Retina (tissue), 1 donor: ENCODE data around the gene TET1.
"Not testable (repeated sequence)": the region's sequence is repeated elsewhere in the genome, so short reads cannot be mapped to it uniquely, and the experiment has no call there.

Source experiments
- DNase-seq: peaks from one replicate; pipeline ENCODE4 v3.0.0-alpha.2; 2016

Gene TET1

DNA sequence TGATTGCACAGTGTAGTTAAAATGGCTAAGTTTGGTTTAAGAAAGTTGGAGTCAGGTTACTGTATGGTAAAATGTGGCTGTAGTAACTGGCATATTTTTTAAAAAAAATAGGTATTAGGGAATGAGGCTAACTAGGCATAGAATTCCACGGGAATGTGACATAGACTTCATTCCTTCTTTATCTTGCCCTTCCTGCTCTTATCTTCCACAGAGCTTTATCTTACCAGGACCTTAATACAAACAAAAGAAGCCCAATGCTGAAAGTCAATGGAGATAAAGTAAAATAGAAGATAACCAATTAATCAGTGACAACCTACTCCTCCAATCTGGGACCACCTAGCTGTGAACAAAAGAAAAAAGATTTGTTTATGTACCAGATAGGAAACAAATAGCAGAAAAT, 58.1 kb downstream of the TET1 start:
- DNase-seq = no peak

DNA sequence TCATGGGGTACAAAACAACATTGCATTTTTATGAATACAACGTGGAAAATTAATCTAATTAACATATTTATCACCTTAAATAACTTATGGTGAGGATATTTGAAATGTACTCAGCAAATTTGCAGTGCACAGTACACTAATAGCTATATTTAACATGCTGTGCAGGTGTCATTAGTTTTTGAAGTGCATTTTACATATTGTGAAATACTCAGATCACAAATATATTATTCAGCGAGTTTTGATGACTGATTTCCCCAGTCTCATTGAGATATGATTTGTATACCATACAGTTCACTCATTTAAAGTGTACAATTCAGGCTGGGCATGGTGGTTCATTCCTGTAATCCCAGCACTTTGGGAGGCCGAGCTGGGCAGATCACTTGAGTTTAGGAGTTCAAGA, 59.5 kb downstream of the TET1 start:
- DNase-seq = no peak

DNA sequence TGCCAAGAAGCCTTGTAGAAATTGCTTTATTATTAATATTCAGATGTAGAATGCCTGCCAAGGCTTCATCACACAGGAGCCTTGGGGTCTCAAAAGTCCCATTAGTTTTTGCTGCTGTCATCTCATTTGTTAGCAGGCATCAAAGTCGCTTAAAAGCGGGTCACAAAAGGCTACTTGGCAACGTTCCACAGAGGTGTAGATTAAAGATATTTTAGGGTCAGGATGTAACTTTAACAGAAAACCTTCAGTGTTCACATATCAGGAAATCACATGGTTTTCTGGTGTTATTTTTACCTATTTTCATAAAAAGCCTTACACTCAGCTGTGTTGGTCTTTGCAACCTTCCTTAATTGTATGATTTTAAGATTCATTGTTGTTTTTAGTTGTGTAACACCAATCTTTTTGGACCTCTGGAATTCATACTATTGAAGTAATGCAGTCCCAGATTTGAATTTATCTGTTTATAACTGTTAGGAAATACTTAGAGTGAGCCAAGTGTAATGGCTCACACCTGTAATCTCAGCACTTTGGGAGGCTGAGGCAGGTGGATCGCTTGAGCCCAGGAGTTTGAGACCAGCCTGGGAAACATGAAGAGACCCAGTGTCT, 65.3 kb downstream of the TET1 start:
- DNase-seq = no peak

DNA sequence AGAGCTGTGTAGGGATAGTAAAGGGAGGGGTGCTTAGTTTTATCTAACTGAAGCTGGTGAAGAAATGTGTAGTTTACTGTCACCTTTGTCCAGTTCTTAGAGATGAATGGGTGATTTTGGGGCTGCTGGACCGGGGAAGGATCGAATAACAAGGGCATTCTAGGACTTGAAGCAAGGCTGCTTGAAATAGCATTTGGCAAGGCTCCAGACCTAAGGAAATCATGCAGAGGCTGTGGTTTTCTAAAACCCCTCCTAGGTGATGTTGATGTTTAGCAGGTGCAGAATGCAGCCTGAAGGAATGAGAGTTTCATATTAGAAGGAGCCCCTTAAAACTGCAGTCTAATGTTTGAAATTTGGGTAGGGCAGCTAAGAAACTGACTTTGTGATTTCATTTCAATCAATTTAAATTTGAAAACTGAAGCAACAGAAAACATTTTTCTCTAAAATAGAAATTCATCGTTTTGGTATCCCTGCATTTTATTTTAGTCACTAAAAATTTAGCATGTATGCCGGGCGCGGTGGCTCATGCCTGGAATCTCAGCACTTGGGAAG, 68.5 kb downstream of the TET1 start:
- no peak for DNase-seq

DNA sequence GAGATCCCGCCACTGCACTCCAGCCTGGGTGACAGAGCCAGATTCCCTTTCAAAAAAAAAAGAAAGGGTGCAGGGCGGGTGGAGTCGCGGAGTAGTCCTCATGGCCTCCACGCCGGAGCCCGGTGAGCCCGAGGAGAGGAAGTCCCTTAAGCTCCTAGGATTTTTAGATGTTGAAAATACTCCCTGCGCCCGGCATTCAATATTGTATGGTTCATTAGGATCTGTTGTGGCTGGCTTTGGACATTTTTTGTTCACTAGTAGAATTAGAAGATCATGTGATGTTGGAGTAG, 72.1 kb downstream of the TET1 start:
- DNase-seq = not testable (repeated sequence)

DNA sequence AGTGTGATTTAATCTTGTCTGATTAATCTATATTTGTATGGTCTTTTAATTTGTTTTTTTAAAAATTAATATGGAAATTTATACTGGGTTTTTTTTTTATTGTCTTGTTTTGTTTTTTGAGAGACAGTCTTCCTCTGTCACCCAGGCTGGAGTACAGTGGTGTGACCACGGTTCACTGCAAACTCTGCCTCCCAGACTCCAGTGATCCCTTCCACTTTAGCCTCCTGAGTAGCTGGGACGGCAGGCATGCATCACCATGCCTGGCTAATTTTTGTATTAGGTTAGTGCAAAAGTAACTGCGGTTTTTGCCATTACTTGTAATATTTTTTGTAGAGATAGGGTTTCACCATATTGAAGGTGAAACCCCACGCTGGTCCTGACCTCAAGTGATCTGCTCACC, 73.1 kb downstream of the TET1 start:
- DNase-seq = no peak

DNA sequence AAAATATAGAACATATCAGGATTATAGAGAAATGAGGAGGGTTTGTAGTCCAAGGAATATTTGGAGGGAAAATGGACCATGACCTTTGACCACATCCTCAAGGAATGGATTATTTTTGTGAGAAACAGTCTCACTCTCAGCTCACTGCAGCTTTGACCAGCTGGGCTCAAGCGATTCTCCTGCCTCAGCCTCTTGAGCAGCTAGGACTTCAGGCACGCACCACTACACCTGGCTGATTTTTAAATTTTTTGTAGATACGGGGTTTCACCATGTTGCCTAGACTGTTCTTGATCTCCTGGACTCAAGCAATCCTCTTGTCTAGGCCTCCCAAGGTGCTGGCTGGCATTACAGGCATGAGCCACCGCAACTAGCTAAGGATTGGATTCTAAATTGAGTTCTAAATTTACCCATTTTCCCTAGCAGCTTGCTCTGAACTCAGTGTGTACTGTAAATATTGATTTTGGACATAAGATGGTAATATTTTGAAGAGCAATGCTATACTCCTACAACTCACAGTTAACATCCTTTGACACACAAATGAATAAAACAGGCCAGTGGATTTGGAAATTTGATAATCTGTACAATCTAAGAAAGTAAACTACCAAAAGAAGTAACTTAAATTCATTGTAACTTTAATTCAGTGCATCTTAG, 73.8 kb downstream of the TET1 start:
- no peak for DNase-seq

DNA sequence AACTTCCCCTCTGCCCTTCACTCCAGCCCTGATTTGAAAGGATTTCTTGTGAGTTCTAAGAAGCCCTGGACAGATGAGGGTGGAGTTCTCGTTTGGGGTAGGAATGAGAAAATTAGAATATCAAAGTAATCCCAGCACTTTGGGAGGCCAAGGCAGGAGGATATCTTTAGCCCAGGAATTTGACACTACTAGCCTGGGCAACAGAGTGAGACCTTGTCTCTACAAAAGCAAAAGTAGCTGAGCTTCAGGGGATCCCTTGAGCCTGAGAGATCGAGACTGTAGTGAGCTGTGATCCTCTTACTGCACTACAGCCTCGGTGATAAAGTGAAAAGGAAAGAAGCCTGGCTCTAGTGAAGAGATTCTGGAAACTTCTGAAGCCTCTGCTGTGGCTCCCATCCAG, 76.2 kb downstream of the TET1 start:
- DNase-seq = no peak

DNA sequence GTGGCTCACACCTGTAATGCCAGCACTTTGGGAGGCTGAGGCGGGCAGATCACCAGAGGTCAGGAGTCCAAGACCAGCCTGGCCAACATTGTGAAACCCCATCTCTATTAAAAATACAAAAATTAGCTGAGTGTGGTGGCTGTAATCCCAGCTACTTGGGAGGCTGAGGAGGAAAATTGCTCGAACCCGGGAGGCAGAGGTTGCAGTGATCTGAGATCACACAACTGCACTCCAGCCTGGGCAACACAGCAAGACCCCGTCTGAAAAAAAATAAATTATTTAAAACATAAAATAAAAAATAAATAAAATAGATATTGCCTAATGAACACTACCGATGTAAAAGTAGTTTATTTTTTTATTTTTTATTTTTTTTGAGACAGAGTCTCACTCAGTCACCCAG, 83.4 kb downstream of the TET1 start:
- DNase-seq = not testable (repeated sequence)

DNA sequence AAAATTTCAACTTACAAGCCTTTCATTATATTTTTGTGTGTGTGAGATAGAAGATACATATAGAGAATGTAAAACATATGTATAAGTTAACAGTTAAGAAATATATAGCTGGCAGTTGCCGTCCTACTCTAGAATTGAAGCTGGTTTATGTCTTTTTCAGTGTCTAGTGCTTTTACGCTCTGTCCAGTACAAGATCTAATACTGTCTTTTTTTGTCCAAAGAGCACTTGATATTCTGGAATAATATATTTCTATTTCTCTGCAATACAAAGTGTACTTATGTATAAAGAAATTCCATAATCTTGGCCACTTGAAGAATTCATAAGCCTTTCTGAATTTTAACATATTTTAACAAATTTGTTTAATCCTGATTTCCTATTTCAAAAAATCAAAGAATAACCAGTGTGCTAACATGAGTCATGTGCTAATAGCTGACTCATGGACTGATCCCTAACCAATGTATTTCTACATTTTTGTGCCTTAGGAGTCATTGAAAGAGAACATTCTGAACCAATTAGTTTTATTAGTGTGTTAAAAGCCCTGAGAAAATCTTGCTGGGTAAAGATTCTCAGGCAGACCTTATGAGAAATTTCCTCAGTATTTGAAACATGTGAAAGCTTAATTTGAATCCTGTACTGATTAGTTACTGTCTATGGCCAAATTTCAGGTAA, 87.7 kb downstream of the TET1 start:
- DNase-seq = no peak

DNA sequence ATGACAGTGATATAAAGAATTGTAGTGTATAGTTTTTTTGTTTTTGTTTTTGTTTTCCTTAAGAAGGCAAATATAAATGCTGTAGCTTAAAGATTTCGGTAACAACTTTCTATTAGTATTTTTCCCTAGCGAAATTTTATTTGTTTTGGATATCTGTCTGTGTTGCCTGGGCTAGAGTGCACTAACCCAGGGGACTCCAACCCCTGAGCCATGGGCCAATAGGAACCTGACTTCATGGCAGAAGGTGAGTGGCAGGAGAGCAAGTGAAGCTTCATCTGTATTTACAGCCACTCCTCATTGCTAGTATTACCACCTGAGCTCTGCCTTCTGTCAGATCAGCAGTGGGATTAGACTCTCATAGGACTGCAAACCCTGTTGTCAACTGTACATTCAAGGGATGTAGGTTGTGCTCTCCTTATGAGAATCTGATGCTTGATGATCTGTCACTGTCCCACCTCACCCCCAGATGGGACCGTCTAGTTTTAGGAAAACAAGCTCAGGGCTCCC, 95.5 kb downstream of the TET1 start:
- no peak for DNase-seq

DNA sequence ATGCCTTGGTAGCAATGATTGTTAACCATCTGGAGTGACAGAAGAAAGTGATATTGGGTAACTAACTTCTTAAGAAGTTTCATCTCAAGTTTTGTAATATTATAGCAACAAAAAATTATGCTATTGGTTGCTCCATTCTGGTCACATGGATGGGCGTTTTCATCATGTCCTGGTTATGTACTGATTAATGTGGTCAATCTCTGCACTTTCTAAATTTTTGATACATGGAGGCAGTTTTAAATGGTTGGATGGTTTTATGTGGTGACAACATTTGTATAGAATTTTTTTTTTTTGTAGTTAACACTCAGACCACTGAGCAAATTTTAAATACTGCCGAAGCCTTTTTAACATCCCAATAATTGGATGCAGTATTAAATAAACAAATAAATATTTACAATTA, 105.7 kb downstream of the TET1 start:
- DNase-seq = no peak

DNA sequence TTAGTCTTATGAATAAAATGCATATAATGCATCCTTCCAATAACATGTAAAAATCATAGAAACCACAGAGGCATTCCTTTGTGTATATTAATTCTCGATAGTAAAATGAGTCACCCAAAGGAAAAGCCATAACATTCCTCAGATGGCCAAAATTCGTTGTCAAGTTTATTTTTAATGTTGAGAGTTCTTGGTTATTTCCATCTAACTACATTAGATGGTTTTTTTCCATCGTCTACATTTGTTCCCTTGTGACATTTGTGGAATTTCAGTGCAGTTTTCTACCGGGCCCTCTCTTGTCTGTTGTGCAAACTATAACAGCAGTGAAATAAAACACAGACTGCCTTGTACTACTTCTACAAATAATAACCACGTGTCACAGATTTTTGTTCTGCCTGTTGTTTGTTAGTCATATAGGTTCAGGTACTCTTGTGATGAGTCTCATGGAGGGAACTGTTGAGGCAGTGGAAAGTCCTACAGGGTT, 106.2 kb downstream of the TET1 start:
- DNase-seq = no peak

DNA sequence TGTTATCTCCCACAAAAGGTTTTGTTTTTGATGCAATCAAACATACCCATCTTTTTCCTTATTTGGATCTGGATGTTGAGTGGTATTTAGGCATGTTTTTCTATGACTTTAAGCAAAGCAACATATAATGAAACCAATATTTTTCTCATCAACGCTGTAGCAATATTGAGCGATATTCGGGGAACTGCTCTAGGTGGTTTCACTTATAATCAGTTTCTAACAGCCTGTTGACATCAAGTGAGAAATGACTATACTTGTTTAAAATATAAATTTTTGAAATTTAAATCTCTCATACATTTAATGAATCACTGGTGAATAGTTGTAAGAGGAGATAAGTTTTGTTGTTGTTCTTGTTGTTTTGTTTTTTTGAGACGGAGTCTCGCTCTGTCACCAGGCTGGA, 108.1 kb downstream of the TET1 start:
- no peak for DNase-seq

DNA sequence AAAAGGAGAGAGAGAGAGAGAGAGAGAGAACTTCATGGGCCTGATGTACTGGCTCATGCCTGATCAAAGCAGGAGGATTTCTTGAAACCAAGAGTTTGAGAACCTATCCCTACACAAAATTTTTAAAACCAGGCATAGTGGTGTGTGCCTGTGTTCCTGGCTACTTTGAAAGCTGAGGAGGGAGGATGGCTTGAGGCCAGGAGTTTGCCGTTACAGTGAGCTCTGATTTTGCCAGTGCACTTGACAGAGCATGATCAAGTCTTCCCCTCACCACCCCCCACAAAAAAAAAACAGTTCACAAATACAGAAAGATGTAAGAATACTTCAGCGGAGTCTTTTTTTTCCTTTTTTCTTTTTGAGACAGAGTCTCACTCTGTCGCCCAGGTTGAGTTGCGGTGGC, 108.8 kb downstream of the TET1 start:
- DNase-seq = no peak

DNA sequence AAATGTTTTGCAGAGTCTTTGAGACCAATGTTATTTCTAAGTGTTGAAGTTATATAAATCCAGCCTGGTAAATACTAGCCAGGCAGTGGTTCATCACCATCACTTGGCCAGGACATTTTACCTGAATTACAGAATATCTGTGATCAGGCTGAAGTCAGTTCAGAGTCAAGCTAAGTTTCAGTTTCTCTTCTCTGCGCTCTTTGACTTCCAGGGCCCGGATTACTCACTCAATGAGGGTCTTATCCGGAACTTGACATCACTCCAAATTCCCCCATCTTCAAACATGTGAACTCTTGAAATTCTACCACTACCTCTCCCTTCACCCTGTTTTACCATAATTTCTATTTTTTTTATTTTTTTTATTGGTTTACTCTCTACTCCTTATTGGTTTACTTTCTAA, 124.3 kb downstream of the TET1 start:
- DNase-seq = no peak

DNA sequence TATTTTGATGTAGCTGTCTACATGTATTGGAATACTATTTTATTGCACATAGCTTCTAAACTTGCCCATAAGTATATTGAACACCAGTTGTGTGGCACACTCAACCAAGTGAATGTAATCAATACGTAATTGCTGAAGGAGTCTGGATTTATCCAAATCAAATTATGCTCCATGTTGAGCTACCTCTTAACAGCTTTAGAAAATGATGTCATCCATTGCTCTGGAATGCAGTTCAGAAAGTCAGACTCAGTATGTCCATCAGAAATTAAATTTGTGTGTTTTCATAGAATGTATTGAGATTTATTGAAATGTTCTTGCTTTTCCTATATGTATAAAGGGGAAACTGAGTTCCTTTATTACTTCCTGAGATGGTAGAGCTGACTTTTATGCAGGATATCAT, 135.9 kb downstream of the TET1 start:
- DNase-seq = no peak

DNA sequence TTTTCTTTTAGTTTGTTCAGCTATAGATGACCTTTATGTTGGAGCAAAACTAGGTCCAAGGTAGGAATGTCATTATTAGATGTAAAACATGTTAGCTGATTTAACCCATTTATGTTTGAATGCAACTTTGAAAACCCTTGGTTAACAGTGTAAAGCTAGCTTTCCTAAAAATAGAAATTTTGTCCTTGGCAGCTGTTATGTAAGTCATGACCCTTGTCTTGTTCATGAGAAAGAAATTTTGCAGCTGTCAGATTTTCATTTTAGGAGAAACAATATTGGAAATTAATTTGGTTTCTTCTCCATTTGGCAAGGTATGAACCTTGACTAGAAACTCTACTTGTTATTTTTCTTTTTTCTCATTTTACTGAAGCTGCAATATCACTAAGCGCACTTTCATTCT, 137.0 kb downstream of the TET1 start:
- no peak for DNase-seq

DNA sequence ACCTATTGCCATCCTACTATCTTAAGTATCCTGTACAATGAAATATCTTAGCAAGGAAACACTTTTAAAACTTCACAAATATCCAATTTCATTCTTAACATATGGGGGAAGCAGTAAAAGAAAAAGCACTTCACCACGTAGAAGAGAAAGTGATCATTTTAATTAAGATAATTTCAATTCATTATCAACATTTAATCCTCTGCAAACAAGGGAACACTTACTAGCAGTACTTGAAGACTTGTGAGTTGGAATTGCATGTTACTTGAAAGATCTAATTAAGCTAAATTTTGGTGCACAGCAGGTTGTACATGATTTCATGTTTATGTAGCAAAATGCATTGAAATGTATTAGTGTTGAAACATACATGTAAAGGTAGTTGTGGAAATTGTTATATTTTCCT, 140.1 kb downstream of the TET1 start:
- no peak for DNase-seq

DNA sequence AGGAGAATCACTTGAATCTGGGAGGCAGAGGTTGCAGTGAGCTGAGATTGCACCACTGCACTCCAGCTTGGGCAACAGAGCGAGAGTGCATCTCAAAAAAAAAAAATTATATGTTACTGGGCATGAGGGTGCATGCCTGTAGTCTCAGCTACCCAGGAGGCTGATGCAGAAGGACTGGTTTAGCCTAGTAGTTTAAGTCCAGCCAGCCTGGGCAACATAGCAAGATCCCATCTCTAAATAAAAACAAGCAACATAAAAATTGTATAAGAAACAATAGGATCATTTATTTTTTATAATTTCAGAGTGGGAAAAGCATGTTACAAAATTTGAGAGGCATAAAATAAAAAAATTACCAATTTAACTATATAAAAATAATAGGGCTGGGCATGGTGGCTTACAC, 145.4 kb downstream of the TET1 start:
- no peak for DNase-seq

DNA sequence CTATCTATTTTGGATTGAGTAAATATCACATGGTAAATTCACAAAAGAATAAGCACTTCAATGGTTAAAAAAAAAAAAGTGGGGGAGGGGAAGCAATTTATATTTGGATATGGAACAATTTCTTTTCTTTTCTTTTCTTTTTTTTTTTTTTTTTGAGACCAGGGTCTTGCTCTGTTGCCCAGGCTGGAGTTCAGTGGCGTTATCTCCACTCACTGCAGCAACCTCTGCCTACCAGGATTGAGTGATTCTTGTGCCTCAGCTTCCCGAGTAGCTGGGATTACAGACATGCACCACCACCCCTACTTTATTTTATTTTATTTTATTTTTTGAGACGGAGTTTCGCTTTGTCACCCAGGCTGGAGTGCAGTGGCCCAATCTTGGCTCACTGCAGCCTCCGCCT, 148.8 kb downstream of the TET1 start:
- not testable (repeated sequence) for DNase-seq

DNA sequence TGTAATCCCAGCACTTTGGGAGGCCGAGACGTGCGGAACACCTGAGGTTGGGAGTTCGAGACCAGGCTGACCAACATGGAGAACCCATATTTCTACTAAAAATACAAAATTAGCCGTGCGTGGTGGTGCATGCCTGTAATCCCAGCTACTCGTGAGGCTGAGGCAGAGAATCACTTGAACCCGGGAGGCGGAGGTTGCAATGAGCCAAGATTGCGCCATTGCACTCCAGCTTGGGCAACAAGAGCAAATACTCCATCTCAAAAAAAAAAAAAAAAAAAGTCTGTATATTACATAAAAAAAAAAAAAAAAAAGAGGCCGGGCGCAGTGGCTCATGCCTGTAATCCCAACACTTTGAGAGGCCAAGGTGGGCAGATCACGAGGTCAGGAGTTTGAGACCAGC, 152.9 kb downstream of the TET1 start:
- DNase-seq = not testable (repeated sequence)

DNA sequence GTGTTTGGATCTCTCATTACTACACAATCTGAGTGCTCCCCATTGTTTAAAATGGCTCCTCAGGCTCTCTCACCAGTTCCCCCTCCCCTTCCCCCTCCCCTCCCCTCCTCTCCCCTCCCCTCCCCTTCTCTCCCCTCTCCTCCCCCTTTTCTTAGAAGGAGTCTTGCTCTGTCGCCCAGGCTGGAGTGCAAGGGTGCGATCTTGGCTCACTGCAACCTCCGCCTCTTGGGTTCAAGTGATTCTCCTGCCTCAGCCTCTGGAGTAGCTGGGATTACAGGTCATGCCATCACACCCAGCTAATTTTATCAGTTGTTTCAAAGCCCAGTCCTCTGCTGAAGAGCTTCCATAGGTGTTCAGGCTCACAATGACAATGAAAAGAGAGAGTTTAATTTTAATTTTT, 157.3 kb downstream of the TET1 start:
- DNase-seq = no peak
